ENCODE data around the gene OR5AU1. TPM values are rescaled to one million over a fixed set of nuclear protein-coding genes. Genes with fewer than 3 reads are reported as not detected.

OR5AU1 gene
- total RNA-seq, 1 donor from 2014 or later = not detected

DNA sequence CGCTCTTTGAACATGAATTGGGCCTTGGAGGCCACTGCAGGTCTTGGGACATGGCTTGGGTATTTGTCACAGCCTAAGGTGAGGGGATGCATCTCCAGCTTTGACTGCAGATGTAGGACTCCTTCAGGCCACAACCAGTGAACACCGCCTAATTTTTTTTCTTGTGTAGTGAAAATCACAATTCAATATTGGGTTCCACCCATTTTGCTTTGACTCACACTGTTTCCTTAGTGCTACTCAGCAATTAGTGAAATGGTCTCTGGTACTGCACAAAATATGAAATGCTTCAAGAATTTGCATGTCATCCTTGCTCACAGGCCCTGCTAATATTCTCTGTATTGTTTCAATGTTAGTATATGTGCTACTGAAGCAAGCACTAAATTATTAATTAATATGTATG, 42.5 kb downstream of the OR5AU1 start:
- Histone ChIP-seq H3K36me3 (no peaks in the 10 kb centered on the region), H2AFZ (replicated peaks) (no peak overlapping the region), H3K4me1 (no peaks in the 10 kb centered on the region), H3K27ac (no peak overlapping the region), H3K9ac (no peak overlapping the region), H3K79me2 (ENCODE audit: low read depth) (no peaks in the 10 kb centered on the region), H4K20me1 (ENCODE audit: low read depth) (no peaks in the 10 kb centered on the region), H3K9me3 (ENCODE audit: low read depth) (no peaks in the 10 kb centered on the region), H3K4me2 (no peak overlapping the region), H3K4me3 (no peak overlapping the region), H3K27me3 (no peaks in the 10 kb centered on the region), H3F3A (ENCODE audit: low read depth) (no peaks in the 10 kb centered on the region)
- peaks cover 8% of the 10 kb centered on the region for H3K4me1 Mint-ChIP-seq
- H3K9me3 Mint-ChIP-seq = no peaks in the 10 kb centered on the region
- H3K27ac Mint-ChIP-seq = no peak overlapping the region
- H3K27me3 Mint-ChIP-seq (ENCODE audit: insufficient read depth, low read depth) = peaks cover 2% of the 10 kb centered on the region
- no peaks in the 10 kb centered on the region for H3K36me3 Mint-ChIP-seq
- TF ChIP-seq, protein P1, sequence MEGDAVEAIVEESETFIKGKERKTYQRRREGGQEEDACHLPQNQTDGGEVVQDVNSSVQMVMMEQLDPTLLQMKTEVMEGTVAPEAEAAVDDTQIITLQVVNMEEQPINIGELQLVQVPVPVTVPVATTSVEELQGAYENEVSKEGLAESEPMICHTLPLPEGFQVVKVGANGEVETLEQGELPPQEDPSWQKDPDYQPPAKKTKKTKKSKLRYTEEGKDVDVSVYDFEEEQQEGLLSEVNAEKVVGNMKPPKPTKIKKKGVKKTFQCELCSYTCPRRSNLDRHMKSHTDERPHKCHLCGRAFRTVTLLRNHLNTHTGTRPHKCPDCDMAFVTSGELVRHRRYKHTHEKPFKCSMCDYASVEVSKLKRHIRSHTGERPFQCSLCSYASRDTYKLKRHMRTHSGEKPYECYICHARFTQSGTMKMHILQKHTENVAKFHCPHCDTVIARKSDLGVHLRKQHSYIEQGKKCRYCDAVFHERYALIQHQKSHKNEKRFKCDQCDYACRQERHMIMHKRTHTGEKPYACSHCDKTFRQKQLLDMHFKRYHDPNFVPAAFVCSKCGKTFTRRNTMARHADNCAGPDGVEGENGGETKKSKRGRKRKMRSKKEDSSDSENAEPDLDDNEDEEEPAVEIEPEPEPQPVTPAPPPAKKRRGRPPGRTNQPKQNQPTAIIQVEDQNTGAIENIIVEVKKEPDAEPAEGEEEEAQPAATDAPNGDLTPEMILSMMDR (IDR thresholded peaks at IDR 0.05) = no peak
- TF ChIP-seq EZH2phosphoT487 (IDR thresholded peaks at IDR 0.05) = no peak
- TF ChIP-seq EZH2 (IDR thresholded peaks at IDR 0.05) = no peak
- DNase-seq (ENCODE audit: low spot score) = no peak
- H3K4me3 Mint-ChIP-seq = no peak overlapping the region

GRCh38 chr14:21112255-21112654, 43.6 kb downstream of the OR5AU1 start:
- Histone ChIP-seq H3K4me3 (no peak overlapping the region), H2AFZ (replicated peaks) (peak overlapping the region; percentile 1), H3F3A (ENCODE audit: low read depth) (peaks cover 2% of the 10 kb centered on the region), H3K4me2 (no peak overlapping the region), H3K36me3 (no peaks in the 10 kb centered on the region), H3K79me2 (ENCODE audit: low read depth) (no peaks in the 10 kb centered on the region), H3K9ac (no peak overlapping the region), H4K20me1 (ENCODE audit: low read depth) (no peaks in the 10 kb centered on the region), H3K27ac (no peak overlapping the region), H3K9me3 (ENCODE audit: low read depth) (no peaks in the 10 kb centered on the region), H3K27me3 (no peaks in the 10 kb centered on the region), H3K4me1 (no peaks in the 10 kb centered on the region)
- Mint-ChIP-seq H3K4me1 (peaks cover 11% of the 10 kb centered on the region), H3K4me3 (no peak overlapping the region), H3K36me3 (no peaks in the 10 kb centered on the region), H3K27ac (no peak overlapping the region), H3K27me3 (ENCODE audit: insufficient read depth, low read depth) (peaks cover 2% of the 10 kb centered on the region), H3K9me3 (no peaks in the 10 kb centered on the region)
- TF ChIP-seq EZH2phosphoT487 (IDR thresholded peaks at IDR 0.05) (no peak), EZH2 (IDR thresholded peaks at IDR 0.05) (no peak)
- TF ChIP-seq, protein P1 (IDR thresholded peaks at IDR 0.05) = no peak
- DNase-seq (ENCODE audit: low spot score) = no peak

GRCh38 chr14:21109377-21110138, 46.3 kb downstream of the OR5AU1 start:
- H3K4me1 ChIP-seq = peaks cover 14% of the 10 kb centered on the region
- Mint-ChIP-seq H3K27me3 (ENCODE audit: insufficient read depth, low read depth) (peaks cover 2% of the 10 kb centered on the region), H3K9me3 (no peaks in the 10 kb centered on the region), H3K36me3 (no peaks in the 10 kb centered on the region), H3K4me3 (no peak overlapping the region), H3K4me1 (peaks cover 34% of the 10 kb centered on the region), H3K27ac (peak overlapping the region; percentile 26)
- no peak overlapping the region for H3K4me3 ChIP-seq
- no peak for TF ChIP-seq EZH2 (IDR thresholded peaks at IDR 0.05)
- TF ChIP-seq, protein P1 (IDR thresholded peaks at IDR 0.05) = no peak
- no peaks in the 10 kb centered on the region for H3K27me3 ChIP-seq
- peaks cover 9% of the 10 kb centered on the region for H3K79me2 ChIP-seq (ENCODE audit: low read depth)
- no peak overlapping the region for H3K9ac ChIP-seq
- H3K9me3 ChIP-seq (ENCODE audit: low read depth) = no peaks in the 10 kb centered on the region
- H3K27ac ChIP-seq = no peak overlapping the region
- no peaks in the 10 kb centered on the region for H4K20me1 ChIP-seq (ENCODE audit: low read depth)
- DNase-seq (ENCODE audit: low spot score) = no peak
- H3K36me3 ChIP-seq = no peaks in the 10 kb centered on the region
- no peak overlapping the region for H2AFZ ChIP-seq (replicated peaks)
- H3F3A ChIP-seq (ENCODE audit: low read depth) = peaks cover 11% of the 10 kb centered on the region
- H3K4me2 ChIP-seq = peak overlapping the region; percentile 14

Measured in neural progenitor cell (in vitro differentiated cells).